AG04450 (cell line): ENCODE results near the gene PARD3. TPM values are rescaled to one million over a fixed set of nuclear protein-coding genes. Genes with fewer than 3 reads are reported as not detected.

Experiments used
- CTCF ChIA-PET: fragments of 300-600, 350-600 bp; formaldehyde crosslinking; extraction: SDS; loops from one replicate; lab custom pipeline; 2022; ENCODE audit warnings: antibody characterized with exemption, inconsistent platforms; lab: Charles Lee
- POLR2A ChIA-PET: fragments of 350-600 bp; formaldehyde crosslinking; extraction: SDS; loops from one replicate; lab custom pipeline; 2021; ENCODE audit warnings: antibody characterized with exemption, inconsistent platforms; lab: Yijun Ruan, JAX
- DNase-seq: peaks from one replicate; pipeline ENCODE4 v3.0.0-alpha.2; 2011; ENCODE audit warnings: low read depth, low spot score
- H3K27ac ChIP-seq: one replicate; pipeline ENCODE4 v1.5.1; 2012; ENCODE audit warnings: low read depth, low read length, control low read depth
- H3K27me3 ChIP-seq: one replicate; pipeline ENCODE4 v1.6.0; 2012; ENCODE audit warnings: low read length; ENCODE audit not compliant: control insufficient read depth, insufficient read depth
- H3K4me3 ChIP-seq: 2 replicates; pipeline ENCODE4 v1.5.1; 2011; ENCODE audit warnings: mild to moderate bottlenecking, low read depth, low read length, control low read depth
- H3K9me3 ChIP-seq: 2 replicates; pipeline ENCODE4 v1.5.1; 2012; ENCODE audit warnings: low read length; ENCODE audit not compliant: control insufficient read depth, insufficient read depth
- CTCF ChIP-seq: IDR thresholded peaks from 2 replicates; pipeline ENCODE4 v1.5.1; 2011; ENCODE audit warnings: low read depth, low read length, control low read depth, inconsistent platforms
- polyA plus RNA-seq: library from polyadenylated mRNA; depleted of rRNA; stranded (reverse); fragments of >200 nt; gene quantifications from 2 replicates; pipeline ENCODE4 v1.2.3, GENCODE V29; 2011

The PARD3 gene
- polyA plus RNA-seq, 1 experiment = 43.1 TPM

GRCh38 chr10:34732926-34733325 is 82.2 kb downstream of the PARD3 start:
- Histone ChIP-seq H3K4me3 (no peak overlapping the region), H3K9me3 (no peaks in the 10 kb centered on the region; the same call in 1 of the 2 replicates), H3K27me3 (no peaks in the 10 kb centered on the region), H3K27ac (no peak overlapping the region)
- TF ChIP-seq CTCF = peak; percentile 32
- ChIA-PET POLR2A (interaction anchor here (0.9 kb wide), 1 partner anchor 294 kb away, joined by 5 read pairs; no protein-coding TSS in a partner anchor), CTCF (interaction anchor here (0.5 to 3.3 kb wide), 9 partner anchors 9 to 463 kb away, joined by 3 to 21 read pairs (median 3); no protein-coding TSS in a partner anchor)
- DNase-seq = no peak

GRCh38 chr10:34731885-34732701 is 83.0 kb downstream of the PARD3 start:
- H3K27me3 ChIP-seq = no peaks in the 10 kb centered on the region
- no peak for TF ChIP-seq CTCF
- H3K27ac ChIP-seq = no peak overlapping the region
- ChIA-PET POLR2A (no interaction called here), CTCF (interaction anchor here (0.5 to 3.3 kb wide), 10 partner anchors 8 to 464 kb away, joined by 3 to 21 read pairs (median 4); no protein-coding TSS in a partner anchor)
- no peaks in the 10 kb centered on the region; the same call in 1 of the 2 replicates for H3K9me3 ChIP-seq
- H3K4me3 ChIP-seq = no peak overlapping the region
- DNase-seq = no peak

GRCh38 chr10:34731213-34731612 is 83.9 kb downstream of the PARD3 start:
- ChIA-PET POLR2A (no interaction called here), CTCF (interaction anchor here (1.9 to 3.3 kb wide), 2 partner anchors 7 to 75 kb away, joined by 6 to 21 read pairs; no protein-coding TSS in a partner anchor)
- Histone ChIP-seq H3K9me3 (no peaks in the 10 kb centered on the region; the same call in 1 of the 2 replicates), H3K27me3 (no peaks in the 10 kb centered on the region), H3K4me3 (no peak overlapping the region), H3K27ac (no peak overlapping the region)
- no peak for TF ChIP-seq CTCF
- no peak for DNase-seq

- Histone ChIP-seq H3K9me3 (no peaks in the 10 kb centered on the region), H3K27ac (no peak overlapping the region), H3K27me3 (no peaks in the 10 kb centered on the region), H3K4me3 (no peak overlapping the region)
- TF ChIP-seq CTCF = no peak
- CTCF ChIA-PET = interaction anchor here (1.9 to 3.3 kb wide), 2 partner anchors 7 to 75 kb away, joined by 6 to 21 read pairs; no protein-coding TSS in a partner anchor
- POLR2A ChIA-PET = interaction anchor here (0.7 kb wide), 1 partner anchor 9 kb away, joined by 4 read pairs; no protein-coding TSS in a partner anchor
- no peak for DNase-seq
Observed at GRCh38 chr10:34730726-34731125, 84.4 kb downstream of the PARD3 start.

- Histone ChIP-seq H3K4me3 (no peak overlapping the region), H3K27me3 (no peaks in the 10 kb centered on the region), H3K27ac (no peak overlapping the region), H3K9me3 (no peaks in the 10 kb centered on the region)
- POLR2A ChIA-PET = no interaction called here
- CTCF ChIA-PET = interaction anchor here (0.7 kb wide), 1 partner anchor 10 kb away, joined by 3 read pairs; no protein-coding TSS in a partner anchor
- no peak for DNase-seq
- no peak for TF ChIP-seq CTCF
Observed at GRCh38 chr10:34729619-34730018, 85.5 kb downstream of the PARD3 start.
